HUES6 (cell line): ENCODE data around the gene GIPC3.
"Not testable (repeated sequence)": the region's sequence is repeated elsewhere in the genome, so short reads cannot be mapped to it uniquely, and the experiment has no call there.

Experiments
- H3K27ac ChIP-seq: 2 replicates; pipeline ENCODE4 v1.7.0; 2013; ENCODE audit warnings: low read depth, mild to moderate bottlenecking, low read length, inconsistent platforms
- H3K27me3 ChIP-seq: 2 replicates; pipeline ENCODE4 v1.6.1; 2013; ENCODE audit warnings: low read length; ENCODE audit not compliant: control insufficient read depth, insufficient read depth
- H3K36me3 ChIP-seq: 2 replicates; pipeline ENCODE4 v1.6.1; 2013; ENCODE audit warnings: low read length; ENCODE audit not compliant: control insufficient read depth, insufficient read depth
- H3K4me1 ChIP-seq: 2 replicates; pipeline ENCODE4 v1.6.1; 2013; ENCODE audit warnings: low read length; ENCODE audit not compliant: control insufficient read depth, insufficient read depth
- H3K4me3 ChIP-seq: 2 replicates; pipeline ENCODE4 v1.5.1; 2013; ENCODE audit warnings: low read depth, low read length
- H3K9ac ChIP-seq: one replicate; pipeline ENCODE4 v1.6.1; 2013; ENCODE audit warnings: mild to moderate bottlenecking, low read length
- H3K9me3 ChIP-seq: 2 replicates; pipeline ENCODE4 v1.6.1; 2013; ENCODE audit warnings: low read depth, low read length; ENCODE audit not compliant: control insufficient read depth, insufficient read depth

Gene GIPC3

DNA sequence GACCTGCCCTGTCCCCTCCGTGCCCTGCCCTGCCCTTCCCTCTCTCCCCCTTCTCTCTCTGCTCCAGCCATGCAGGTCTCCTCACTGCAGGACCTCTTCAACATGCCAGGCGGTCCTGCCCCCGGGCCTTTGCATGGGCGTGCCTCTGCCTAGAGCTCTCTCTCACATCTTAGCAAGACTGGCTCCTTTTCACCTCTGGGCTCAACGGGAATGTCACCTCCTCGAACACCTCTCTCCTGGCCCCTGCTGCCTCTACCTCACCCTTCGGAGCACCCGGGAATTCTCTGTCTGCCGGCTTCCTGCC is 33.5 kb upstream of the GIPC3 start:
- H3K9ac ChIP-seq, result no peak overlapping the region

GRCh38 chr19:3554254-3555083 is 30.8 kb upstream of the GIPC3 start:
- Histone ChIP-seq H3K4me3 (no peak overlapping the region), H3K9ac (no peak overlapping the region), H3K4me1 (peaks cover 6% of the 10 kb centered on the region; the same call in 1 of the 2 replicates), H3K9me3 (no peaks in the 10 kb centered on the region), H3K27me3 (no peaks in the 10 kb centered on the region; the same call in 1 of the 2 replicates), H3K36me3 (peaks cover 3% of the 10 kb centered on the region; the same call in 1 of the 2 replicates), H3K27ac (no peak overlapping the region)

More for the DNA sequence above, 33.5 kb upstream of the GIPC3 start:
- H3K36me3 ChIP-seq, result peaks cover 13% of the 10 kb centered on the region
- no peaks in the 10 kb centered on the region; the same call in 1 of the 2 replicates for H3K27me3 ChIP-seq
- H3K4me1 ChIP-seq, result peaks cover 6% of the 10 kb centered on the region; the same call in 1 of the 2 replicates
- H3K9me3 ChIP-seq, result no peaks in the 10 kb centered on the region
- no peak overlapping the region for H3K4me3 ChIP-seq
- no peak overlapping the region for H3K27ac ChIP-seq

DNA sequence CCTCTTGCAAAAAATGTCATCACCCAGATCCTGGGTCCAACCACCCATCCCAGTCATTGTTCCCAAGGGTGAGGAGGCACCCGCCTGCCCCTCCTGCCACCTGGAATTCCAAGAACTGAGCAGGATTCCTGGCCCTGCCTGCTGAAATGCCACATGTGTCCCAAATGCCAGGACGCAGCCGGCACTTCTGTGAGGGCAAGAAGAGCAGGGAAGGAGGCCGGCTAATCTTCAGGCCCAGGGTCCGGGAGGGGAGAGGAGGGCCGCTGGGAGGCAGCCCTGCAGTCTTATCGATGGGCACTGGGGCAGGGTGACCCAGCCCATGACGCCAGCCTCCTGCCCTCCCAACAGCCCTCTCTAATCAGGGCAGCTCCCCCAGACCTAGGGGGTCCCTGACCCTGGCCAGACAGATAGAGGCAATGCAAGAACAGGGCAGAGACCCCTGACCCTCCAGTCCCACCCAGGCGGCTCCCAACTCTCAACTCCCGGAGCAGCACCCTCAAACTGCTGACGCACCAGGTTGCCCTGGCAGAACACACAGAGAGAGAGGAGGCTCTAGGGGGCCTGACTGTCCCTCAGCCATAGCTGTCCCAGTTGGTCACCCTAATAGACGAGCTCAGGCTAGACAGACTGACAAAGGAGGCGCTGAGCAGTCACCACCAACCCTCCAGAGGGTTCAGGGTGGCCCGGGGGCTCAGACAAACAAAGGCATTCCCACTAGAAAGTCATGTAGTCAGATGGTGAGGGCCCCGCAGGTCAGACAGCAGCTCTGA is 29.4 kb upstream of the GIPC3 start:
- Histone ChIP-seq H3K4me1 (peaks cover 6% of the 10 kb centered on the region; the same call in 1 of the 2 replicates), H3K4me3 (peak overlapping the region; percentile 98)

DNA sequence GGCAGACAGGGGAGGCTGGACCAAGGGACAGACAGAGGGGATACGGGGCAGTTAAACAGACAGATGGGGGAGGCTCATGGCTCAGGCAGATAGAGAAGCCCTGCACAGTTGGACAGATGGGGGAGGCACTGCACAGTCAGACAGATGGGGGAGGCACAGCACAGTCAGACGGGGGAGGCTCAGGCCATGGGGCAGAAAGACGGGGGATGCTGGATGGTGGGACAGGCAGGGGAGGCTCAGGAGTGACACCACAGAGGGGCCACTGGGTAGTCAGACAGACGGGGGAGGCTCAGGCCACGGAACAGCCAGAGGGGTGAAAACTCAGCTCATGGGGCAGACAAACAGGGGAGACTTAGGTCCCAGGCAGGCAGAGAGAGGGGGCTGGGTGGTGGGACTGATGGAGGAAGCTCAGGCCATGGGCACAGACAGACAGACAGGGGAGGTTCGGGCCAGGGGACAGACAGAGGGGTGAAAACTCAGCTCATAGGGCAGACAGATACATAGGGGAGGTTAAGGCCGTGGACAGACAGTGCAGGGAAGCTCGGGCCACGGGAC is 28.8 kb upstream of the GIPC3 start:
- H3K9ac ChIP-seq, result peak overlapping the region; percentile 69
- H3K9me3 ChIP-seq, result no peaks in the 10 kb centered on the region
- peak overlapping the region; percentile 98 for H3K4me3 ChIP-seq
- H3K27ac ChIP-seq, result no peak overlapping the region
- H3K36me3 ChIP-seq, result no peaks in the 10 kb centered on the region
- H3K27me3 ChIP-seq, result no peaks in the 10 kb centered on the region; the same call in 1 of the 2 replicates
- peaks cover 6% of the 10 kb centered on the region; the same call in 1 of the 2 replicates for H3K4me1 ChIP-seq

More for the DNA sequence above, 29.4 kb upstream of the GIPC3 start:
- H3K27me3 ChIP-seq, result no peaks in the 10 kb centered on the region; the same call in 1 of the 2 replicates
- H3K9me3 ChIP-seq, result no peaks in the 10 kb centered on the region
- no peak overlapping the region for H3K9ac ChIP-seq
- 0 out of 2 replicates have a peak, but pooled peaks cover under 1% of the 10 kb centered on the region for H3K36me3 ChIP-seq
- no peak overlapping the region for H3K27ac ChIP-seq

- Histone ChIP-seq H3K9me3 (no peaks in the 10 kb centered on the region), H3K36me3 (no peaks in the 10 kb centered on the region), H3K27me3 (no peaks in the 10 kb centered on the region; the same call in 1 of the 2 replicates), H3K9ac (peak overlapping the region; percentile 69), H3K4me3 (peak overlapping the region; percentile 98), H3K27ac (no peak overlapping the region), H3K4me1 (peaks cover 6% of the 10 kb centered on the region; the same call in 1 of the 2 replicates)
Observed at GRCh38 chr19:3556978-3557460, 28.3 kb upstream of the GIPC3 start.

- Histone ChIP-seq H3K4me1 (peaks cover 6% of the 10 kb centered on the region; the same call in 1 of the 2 replicates), H3K27ac (peak within 1 kb of the TSS; percentile 33; the same call in 1 of the 2 replicates), H3K27me3 (no peaks in the 10 kb centered on the region; the same call in 1 of the 2 replicates), H3K36me3 (no peaks in the 10 kb centered on the region), H3K9ac (peak within 1 kb of the TSS; percentile 69), H3K9me3 (no peaks in the 10 kb centered on the region), H3K4me3 (peak within 1 kb of the TSS; percentile 98)
Observed at GRCh38 chr19:3557461-3558248, 27.6 kb upstream of the GIPC3 start, which contains the start of gene MFSD12. TSS of gene MFSD12 (minus strand) at chr19:3557586. CDS start at chr19:3557403, 183 bp downstream.

- H3K27me3 ChIP-seq, result no peaks in the 10 kb centered on the region
- H3K27ac ChIP-seq, result no peak overlapping the region
- H3K9me3 ChIP-seq, result no peaks in the 10 kb centered on the region
- H3K4me1 ChIP-seq, result no peaks in the 10 kb centered on the region
- no peaks in the 10 kb centered on the region for H3K36me3 ChIP-seq
- H3K4me3 ChIP-seq, result no peak overlapping the region
- H3K9ac ChIP-seq, result no peak overlapping the region
Observed at GRCh38 chr19:3563709-3564524, 21.4 kb upstream of the GIPC3 start.

DNA sequence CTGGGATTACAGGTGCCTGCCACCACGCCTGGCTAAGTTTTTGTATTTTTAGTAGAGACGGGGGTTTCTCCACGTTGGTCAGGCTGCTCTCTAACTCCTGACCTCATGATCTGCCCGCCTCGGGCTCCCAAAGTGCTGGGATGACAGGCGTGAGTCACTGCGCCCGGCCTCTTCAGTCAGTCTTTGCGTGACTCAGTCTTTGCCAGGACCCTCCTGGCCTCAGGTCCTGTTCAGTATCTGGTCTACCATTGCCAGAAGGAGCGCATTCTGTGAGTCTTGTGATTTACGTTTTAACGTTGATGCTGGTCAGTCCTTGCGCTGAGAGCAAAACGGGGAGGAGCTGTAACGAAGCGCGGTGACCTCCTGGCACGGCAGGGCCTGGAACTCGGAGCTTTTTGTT is 20.1 kb upstream of the GIPC3 start:
- H3K9ac ChIP-seq, result no peak overlapping the region
- H3K27me3 ChIP-seq, result no peaks in the 10 kb centered on the region
- no peak overlapping the region for H3K27ac ChIP-seq
- no peaks in the 10 kb centered on the region for H3K36me3 ChIP-seq
- H3K4me3 ChIP-seq, result no peak overlapping the region
- H3K4me1 ChIP-seq, result no peaks in the 10 kb centered on the region
- H3K9me3 ChIP-seq, result no peaks in the 10 kb centered on the region

DNA sequence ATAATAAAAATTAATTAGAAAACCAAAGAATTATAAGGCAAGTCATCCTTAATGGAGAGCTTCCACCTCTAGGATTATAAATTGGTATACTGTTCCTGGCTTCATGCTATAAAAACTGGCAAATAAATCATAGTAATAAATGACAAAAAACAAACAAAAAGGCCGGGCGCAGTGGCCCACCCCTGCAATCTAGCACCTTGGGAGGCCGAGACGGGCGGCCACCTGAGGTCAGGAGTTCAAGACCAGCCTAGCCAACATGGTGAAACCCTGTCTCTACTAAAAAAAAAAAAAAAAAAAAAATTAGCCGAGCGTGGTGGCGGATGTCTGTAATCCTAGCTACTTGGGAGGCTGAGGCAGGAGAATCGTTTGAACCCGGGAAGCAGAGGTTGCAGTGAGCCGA is 15.2 kb upstream of the GIPC3 start:
- not testable (repeated sequence) for H3K9me3 ChIP-seq, H3K4me1 ChIP-seq, H3K27ac ChIP-seq, H3K9ac ChIP-seq, H3K36me3 ChIP-seq, H3K27me3 ChIP-seq, H3K4me3 ChIP-seq
